ENCODE results near the gene CADM1.

DNA sequence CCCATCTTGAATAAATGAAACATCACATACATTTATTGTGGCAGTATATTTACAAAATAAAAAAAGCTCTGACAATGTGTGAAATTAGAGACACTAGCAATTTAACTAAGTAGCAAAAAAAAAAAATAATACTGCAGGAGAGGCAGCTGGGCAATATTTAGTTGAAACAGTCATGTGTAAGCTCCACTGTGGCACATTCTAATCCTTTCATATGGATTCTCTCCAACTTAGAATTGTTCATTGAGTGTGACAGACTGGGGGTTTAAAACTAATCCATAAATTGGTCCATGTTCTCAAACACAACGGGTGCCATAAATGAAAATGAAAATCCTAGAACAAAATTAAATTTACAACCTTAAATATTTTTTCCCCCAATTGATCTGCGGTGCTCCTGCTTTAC lies 302.1 kb downstream of the CADM1 start:
- TF ChIP-seq CTCF (conservative IDR thresholded peaks at IDR 0.05 in 1 of 2, IDR thresholded peaks at IDR 0.05 in 1 of 2; ENCODE audit: low read depth in 1 of 2, low read length in 2 of 2) (no peak), EZH2 (IDR thresholded peaks at IDR 0.05; ENCODE audit: low read length, missing control alignments) (no peak)
